Measurements from ENCODE around the gene FOXF1. TPM values are rescaled to one million over a fixed set of nuclear protein-coding genes. Genes with fewer than 3 reads are reported as not detected.

The FOXF1 gene
- total and polyA plus RNA-seq, 8 donors: 21.7 to 51.1 (median 41.0) TPM

- no peak overlapping the region for H3K27ac ChIP-seq
- H3K27me3 ChIP-seq: no peaks in the 10 kb centered on the region
- H3K36me3 ChIP-seq: peaks cover 0 to 86% of the 10 kb centered on the region in 2 donors
- ATAC-seq: no peak
- H3K4me3 ChIP-seq: no peak overlapping the region
- intact Hi-C loops (cut with DNase I): no loop called here
- TF ChIP-seq CTCF (IDR thresholded peaks at IDR 0.05): no peak
- no peaks in the 10 kb centered on the region for H3K4me1 ChIP-seq
- H3K9me3 ChIP-seq: no peaks in the 10 kb centered on the region
- DNase-seq: peak in 1 of 4 donors; percentile 18
Observed at GRCh38 chr16:86546638-86547013, 36.3 kb downstream of the FOXF1 start.

- ATAC-seq: no peak
- intact Hi-C loops (cut with DNase I): no loop called here
- no peak for TF ChIP-seq CTCF (IDR thresholded peaks at IDR 0.05)
- peak in 1 of 4 donors; percentile 28 for DNase-seq
- Histone ChIP-seq H3K36me3 (peaks cover 0 to 83% of the 10 kb centered on the region in 2 donors), H3K4me3 (no peak overlapping the region), H3K27me3 (no peaks in the 10 kb centered on the region), H3K9me3 (no peaks in the 10 kb centered on the region), H3K4me1 (no peaks in the 10 kb centered on the region), H3K27ac (no peak overlapping the region)
Observed at GRCh38 chr16:86547286-86547685, 37.0 kb downstream of the FOXF1 start.

DNA sequence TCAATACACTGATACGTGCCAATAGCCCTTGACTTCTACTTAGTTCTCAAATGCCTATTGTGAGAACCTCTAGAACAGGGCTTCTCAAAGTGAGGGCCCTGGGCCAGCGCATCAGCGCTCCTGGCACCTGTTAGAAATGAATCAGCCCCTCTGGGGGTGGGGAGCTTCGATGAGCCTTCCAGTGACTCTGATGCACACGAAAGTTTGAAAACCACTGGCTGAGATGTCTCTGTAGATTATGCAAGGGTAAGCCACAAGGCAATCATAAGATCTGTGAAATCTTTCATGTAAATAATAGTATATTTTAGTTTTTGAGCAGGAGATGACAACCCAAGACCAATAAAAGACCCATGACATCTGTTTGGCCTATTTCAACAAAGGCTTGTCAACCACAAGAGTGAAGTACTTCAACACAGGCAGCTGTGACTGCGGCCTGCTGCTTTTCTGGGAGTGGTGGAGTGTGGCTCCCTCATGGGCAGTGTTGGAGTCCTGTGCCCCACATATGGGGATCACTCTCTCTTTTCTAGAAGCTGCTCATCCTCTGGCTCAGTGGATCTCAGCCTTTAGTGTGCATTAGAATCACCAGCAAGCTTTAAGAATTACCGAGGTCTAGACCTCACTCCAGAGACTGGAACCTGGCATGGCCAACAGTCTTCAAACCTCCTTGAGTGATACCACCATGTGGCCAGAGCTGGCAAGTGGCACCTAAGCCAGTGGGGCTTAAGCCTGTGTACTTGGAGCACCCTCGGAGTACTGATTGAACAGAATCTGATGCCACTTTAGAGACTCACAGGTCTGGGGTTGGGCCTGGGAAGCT, 39.0 kb downstream of the FOXF1 start:
- peaks cover 0 to 70% of the 10 kb centered on the region in 2 donors for H3K36me3 ChIP-seq

DNA sequence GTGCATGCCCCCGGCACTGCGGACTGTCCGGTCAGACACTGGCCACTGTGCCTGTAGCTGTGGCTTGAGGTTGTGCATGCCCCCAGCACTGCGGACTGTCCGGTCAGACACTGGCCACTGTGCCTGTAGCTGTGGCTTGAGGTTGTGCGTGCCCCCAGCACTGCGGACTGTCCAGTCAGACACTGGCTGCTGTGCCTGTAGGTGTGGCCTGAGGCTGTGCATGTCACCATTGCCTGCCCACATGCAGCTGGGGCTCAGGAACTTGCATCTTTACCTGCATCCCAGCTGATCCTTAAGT, 39.5 kb downstream of the FOXF1 start:
- peak in 1 of 4 donors; percentile 43 for DNase-seq

More for the DNA sequence above, 39.0 kb downstream of the FOXF1 start:
- intact Hi-C loops (cut with DNase I): no loop called here
- Histone ChIP-seq H3K4me1 (peaks cover 3 to 7% of the 10 kb centered on the region in 2 donors), H3K27ac (no peak overlapping the region), H3K9me3 (no peaks in the 10 kb centered on the region), H3K27me3 (no peaks in the 10 kb centered on the region), H3K4me3 (no peak overlapping the region)
- ATAC-seq: no peak
- no peak for TF ChIP-seq CTCF (IDR thresholded peaks at IDR 0.05)
- DNase-seq: peak in 1 of 4 donors; percentile 24

More for the DNA sequence above, 39.5 kb downstream of the FOXF1 start:
- no peaks in the 10 kb centered on the region for H3K9me3 ChIP-seq
- H3K4me3 ChIP-seq: no peak overlapping the region
- ATAC-seq: no peak
- no peak for TF ChIP-seq CTCF (IDR thresholded peaks at IDR 0.05)
- H3K27me3 ChIP-seq: no peaks in the 10 kb centered on the region
- no peak overlapping the region for H3K27ac ChIP-seq
- peaks cover 0 to 66% of the 10 kb centered on the region in 2 donors for H3K36me3 ChIP-seq
- H3K4me1 ChIP-seq: peaks cover 5 to 10% of the 10 kb centered on the region in 2 donors
- intact Hi-C loops (cut with DNase I): no loop called here
